SK-N-DZ (cell line): ENCODE measurements around the gene KAT2B.
A peak's percentile ranks its signal among the peaks of the same experiment; 100 is the strongest.

Experiments used
- DNase-seq: peaks from one replicate; pipeline ENCODE4 v3.0.0-alpha.2; 2015; ENCODE audit warnings: low spot score

KAT2B gene

GRCh38 chr3:20096135-20096685 lies 56.0 kb downstream of the KAT2B start:
- DNase-seq, result no peak

GRCh38 chr3:20097015-20097414 lies 56.8 kb downstream of the KAT2B start:
- DNase-seq, result no peak

GRCh38 chr3:20099060-20099459 lies 58.8 kb downstream of the KAT2B start:
- DNase-seq, result no peak

GRCh38 chr3:20100151-20100550 lies 59.9 kb downstream of the KAT2B start:
- no peak for DNase-seq

- DNase-seq, result no peak
Measured at GRCh38 chr3:20101041-20101440, 60.8 kb downstream of the KAT2B start.

GRCh38 chr3:20103731-20104130 lies 63.5 kb downstream of the KAT2B start:
- DNase-seq, result no peak

- no peak for DNase-seq
Measured at GRCh38 chr3:20104167-20104661, 64.0 kb downstream of the KAT2B start.

- no peak for DNase-seq
Measured at GRCh38 chr3:20105513-20106280, 65.5 kb downstream of the KAT2B start.

GRCh38 chr3:20107722-20108121 lies 67.5 kb downstream of the KAT2B start:
- no peak for DNase-seq

GRCh38 chr3:20108869-20109268 lies 68.6 kb downstream of the KAT2B start:
- DNase-seq, result no peak

- no peak for DNase-seq
Measured at GRCh38 chr3:20110826-20111225, 70.6 kb downstream of the KAT2B start.

- DNase-seq, result no peak
Measured at GRCh38 chr3:20111836-20112235, 71.6 kb downstream of the KAT2B start.

- DNase-seq, result no peak
Measured at GRCh38 chr3:20121088-20121487, 80.8 kb downstream of the KAT2B start.

- DNase-seq, result no peak
Measured at GRCh38 chr3:20123131-20123652, 82.9 kb downstream of the KAT2B start.

GRCh38 chr3:20125289-20125688 lies 85.0 kb downstream of the KAT2B start:
- no peak for DNase-seq

- no peak for DNase-seq
Measured at GRCh38 chr3:20125897-20126296, 85.7 kb downstream of the KAT2B start.

- no peak for DNase-seq
Measured at GRCh38 chr3:20128358-20128757, 88.1 kb downstream of the KAT2B start.

- DNase-seq, result no peak
Measured at GRCh38 chr3:20130106-20130505, 89.9 kb downstream of the KAT2B start.

GRCh38 chr3:20136231-20136630 lies 96.0 kb downstream of the KAT2B start:
- DNase-seq, result no peak

- DNase-seq, result no peak
Measured at GRCh38 chr3:20137647-20138046, 97.4 kb downstream of the KAT2B start.

GRCh38 chr3:20140881-20141280 lies 100.6 kb downstream of the KAT2B start:
- DNase-seq, result no peak

- DNase-seq, result no peak
Measured at GRCh38 chr3:20141316-20141715, 101.1 kb downstream of the KAT2B start.

GRCh38 chr3:20141851-20142250 lies 101.6 kb downstream of the KAT2B start:
- DNase-seq, result peak; percentile 57
